Hippocampal formation (tissue), 2 donors: ENCODE data around the gene SERP2.

ENCODE experiments used
- DNase-seq, 2 donors: peaks; one replicate each; lab custom pipeline; 2025; lab: John Stamatoyannopoulos, UW

SERP2 gene

DNA sequence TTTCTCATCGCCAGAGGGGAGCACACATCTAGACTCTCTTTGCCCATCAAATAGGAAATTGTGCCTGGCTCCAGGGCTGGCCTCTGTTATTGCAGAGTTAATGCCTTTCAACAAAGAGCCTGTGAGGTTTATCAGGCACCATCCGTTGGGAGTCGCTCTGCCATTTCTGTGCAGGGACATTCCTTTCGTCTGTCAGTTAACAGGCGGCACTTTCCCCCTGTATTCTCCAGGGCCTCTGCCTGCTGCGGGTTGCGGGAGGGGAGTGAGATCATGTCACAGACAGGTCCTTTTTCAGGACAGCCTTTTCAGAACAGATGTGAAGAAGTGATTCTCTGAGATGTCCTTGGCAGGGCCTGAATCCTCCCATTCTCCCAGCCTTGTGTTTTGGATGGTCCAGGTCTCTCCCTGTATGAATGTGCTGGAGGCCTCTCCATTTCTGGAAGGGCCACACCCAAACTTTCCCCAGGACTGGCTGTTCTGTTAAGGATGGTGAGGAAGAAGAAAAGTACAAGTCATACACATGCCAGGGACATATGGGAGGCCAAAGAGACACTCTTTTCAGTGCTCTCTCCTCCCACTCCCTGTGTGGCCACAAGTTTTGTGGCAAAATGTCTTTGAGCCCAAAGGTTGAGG, 14.9 kb downstream of the SERP2 start:
- DNase-seq, result no peak

DNA sequence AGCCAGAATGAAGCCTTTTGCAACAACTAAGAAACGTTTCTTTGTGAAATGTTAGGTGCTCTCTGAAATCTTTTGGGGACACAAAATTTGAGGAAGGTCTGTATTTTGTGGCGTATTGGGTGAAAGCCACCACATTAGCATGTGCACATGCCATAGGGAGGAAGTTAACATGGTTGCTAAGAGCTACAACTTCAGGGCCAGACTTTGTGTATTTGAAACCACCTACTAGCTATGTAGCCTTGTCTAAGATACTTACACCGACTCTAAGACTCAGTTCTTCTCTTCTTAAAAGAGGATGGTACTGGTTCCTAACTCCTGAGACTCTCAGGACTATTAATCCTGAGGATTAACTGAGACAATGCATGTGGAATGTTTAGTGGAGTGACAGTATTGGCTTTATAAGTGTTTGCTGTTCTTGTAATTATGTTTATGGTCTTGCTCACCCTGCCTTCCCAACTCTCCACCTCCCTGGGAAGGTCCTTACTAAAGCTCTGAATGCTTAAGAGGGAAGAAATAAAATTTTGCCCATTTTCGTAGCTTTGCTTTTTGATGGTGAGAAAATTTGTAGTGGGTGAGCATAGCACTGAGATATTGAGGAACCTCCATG, 15.5 kb downstream of the SERP2 start:
- no peak for DNase-seq

DNA sequence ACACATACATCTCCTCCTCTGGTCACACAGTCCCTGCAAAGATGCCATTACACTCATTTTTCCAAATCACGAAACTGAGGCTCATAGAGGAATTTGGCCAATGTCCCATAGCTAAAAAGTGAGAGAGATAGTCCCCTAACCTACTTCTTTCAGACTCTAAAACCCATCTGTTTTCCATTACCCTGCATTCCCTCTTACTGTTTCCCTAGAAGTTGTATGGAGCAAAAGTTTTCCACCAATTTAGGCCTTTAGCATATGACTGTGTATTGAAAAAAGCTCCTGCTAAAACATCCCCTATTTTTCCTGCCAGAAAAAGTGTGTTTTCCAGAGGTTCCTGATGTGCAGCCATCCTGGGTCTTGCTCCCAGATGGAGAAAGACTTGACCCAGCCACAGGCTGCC, 16.3 kb downstream of the SERP2 start:
- DNase-seq, result no peak

DNA sequence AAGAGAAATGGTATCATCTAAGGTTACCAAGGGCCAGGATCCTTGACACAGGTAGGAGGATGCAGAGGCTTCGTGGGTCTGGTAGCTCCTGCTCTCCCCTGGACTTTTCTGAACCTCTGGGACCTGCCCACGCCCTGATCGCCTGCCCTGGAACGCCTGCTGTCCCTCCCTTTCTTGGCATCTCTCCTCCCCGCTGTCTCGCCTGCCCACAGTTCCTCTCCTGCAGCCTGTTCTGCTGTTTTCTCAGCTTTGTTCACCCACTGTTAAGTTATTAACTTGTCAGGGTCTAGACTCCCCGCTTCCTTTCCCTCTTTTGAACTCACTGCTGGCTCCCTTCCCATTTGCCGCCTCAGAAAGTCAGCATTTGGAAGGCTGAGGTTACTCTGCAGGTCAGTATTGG, 19.8 kb downstream of the SERP2 start:
- DNase-seq, result no peak

- DNase-seq, result no peak
Observed at GRCh38 chr13:44394658-44395057, 21.0 kb downstream of the SERP2 start.

DNA sequence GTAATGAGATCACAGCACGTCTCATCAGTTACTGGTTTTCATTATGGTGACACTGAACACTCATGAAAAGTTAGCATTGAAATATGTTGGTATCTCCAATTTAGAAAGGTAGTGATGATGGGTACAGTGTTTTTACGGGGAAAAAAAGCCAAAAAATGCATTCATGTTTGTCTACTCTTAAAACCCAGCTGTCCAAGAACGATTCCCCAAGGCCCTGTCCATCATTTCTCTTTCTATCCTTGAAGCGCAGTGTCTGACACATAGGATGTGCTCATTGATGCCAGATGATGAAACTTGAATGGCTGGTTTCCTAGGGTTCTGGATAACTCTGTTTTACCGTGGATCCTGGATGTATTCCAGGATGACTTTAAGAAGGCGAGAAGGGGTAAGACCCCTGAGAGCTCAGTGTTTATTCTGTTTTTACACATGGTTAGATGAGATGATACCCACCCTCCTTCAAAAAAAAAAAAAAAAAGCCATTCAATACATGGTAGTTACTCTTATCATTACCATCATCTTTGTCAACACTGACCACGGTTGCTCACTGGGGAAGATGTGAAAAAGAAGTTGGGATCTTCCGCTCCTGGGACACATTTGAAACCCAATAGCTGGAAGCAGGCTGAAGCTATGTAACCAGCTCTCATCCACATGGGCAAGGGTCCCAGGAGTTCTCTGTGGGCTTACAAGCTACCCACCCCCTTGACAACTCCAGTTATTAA, 22.5 kb downstream of the SERP2 start:
- no peak for DNase-seq

- no peak for DNase-seq
Observed at GRCh38 chr13:44396701-44397580, 23.3 kb downstream of the SERP2 start.

- DNase-seq, result no peak
Observed at GRCh38 chr13:44397766-44398223, 24.2 kb downstream of the SERP2 start.

GRCh38 chr13:44398606-44399005, 25.0 kb downstream of the SERP2 start:
- no peak for DNase-seq

GRCh38 chr13:44399074-44399473, 25.4 kb downstream of the SERP2 start:
- DNase-seq, result no peak

DNA sequence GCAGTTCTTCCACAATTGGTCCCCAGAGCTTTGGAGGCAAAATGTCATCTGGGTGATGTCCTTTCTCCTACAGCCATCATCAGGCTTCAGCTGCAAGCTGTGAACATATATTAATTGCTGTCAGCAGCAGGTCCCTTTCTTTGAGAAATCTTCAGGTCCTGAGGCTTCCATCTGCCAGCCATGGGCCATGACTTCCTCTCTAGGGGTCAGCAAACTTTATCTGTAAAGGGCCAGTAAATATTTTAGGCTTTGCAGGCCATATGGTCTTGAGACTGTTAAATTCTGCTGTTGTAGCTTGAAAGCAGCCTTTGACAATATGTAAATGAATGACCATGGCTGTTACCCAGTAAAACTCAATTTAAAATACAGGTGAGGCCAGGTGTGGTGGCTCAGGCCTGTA, 27.1 kb downstream of the SERP2 start:
- no peak for DNase-seq

DNA sequence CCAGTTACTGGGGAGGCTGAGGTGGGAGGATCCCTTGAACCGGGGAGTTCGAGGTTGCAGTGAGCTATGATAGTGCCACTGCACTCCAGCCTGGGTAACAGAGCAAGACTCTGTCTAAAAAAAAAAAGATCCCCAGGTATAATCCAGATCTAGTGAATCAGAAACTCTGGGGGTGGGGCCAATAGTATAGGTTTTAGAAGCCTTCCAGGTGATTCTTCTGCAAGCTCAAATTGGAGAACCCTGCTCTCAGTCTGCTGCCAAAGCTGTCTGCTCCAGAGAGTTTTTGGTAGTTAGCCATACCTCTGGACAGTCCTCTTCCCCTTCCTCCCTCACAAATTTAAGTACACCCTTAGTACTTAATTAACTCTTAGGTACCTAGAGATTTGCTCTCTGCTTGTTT, 28.0 kb downstream of the SERP2 start:
- DNase-seq, result no peak

- DNase-seq, result no peak
Observed at GRCh38 chr13:44402899-44403445, 29.3 kb downstream of the SERP2 start.

- DNase-seq, result no peak
Observed at GRCh38 chr13:44403461-44404056, 29.9 kb downstream of the SERP2 start.

DNA sequence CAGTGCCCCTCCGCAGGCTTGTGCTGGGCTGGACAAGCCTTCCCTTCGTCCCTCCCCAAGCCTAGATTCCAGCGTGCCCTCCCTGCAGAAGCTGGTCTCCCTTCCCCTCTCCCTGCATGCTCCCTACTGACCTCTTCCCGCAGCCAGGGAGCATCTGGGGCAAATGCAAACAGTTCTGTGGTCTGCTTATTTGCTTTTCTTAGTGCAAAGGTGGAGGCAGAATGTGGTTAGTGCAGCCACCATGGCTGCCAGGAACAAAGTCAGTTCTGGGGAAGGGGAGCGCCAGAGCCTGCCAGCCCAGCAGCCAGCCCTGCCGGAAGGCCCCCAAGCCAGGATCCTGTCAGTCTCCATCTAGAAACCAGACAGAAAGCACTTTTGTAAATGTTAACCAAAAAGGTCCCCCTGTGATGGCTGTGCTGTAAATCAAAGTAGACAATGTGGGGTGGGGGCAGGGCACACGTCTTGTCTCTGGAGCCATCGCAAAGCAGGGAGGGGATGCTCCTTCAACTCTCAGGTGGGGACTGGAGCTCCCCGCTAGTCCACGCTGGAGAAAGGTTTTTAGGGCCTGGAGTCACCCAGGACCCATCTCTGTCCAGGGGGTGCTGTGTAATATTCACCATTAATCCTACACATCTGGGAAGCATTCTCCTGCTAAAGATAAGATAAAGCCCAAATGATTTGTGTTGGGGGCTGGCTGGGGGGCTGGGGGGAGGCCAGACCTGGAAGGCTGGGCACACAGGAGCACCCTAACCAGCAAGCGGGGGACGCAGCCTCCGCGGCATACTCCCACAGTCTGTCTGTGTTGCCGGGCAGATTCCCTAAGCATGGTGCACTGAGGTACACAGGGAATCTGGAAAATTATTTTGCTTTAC, 30.9 kb downstream of the SERP2 start:
- DNase-seq, result no peak

DNA sequence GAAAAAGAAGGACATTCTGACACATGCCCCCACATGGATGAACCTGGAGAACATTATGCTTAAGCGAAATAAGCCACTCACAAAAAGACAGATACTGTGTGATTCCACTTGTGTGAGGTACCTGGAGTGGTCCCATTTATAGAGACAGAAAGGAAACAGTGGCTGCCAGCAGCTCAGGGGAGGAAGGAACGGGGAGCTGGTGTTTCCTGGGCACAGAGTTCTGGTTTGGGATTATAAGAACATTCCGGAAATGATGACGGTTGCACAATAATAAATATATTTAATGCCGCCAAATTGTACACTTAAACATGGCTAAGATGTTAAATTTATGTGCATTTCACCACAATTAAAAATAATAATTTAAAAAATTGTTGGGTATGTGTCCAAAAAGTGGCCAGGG, 33.0 kb downstream of the SERP2 start:
- no peak for DNase-seq

GRCh38 chr13:44407379-44407778, 33.8 kb downstream of the SERP2 start:
- DNase-seq, result no peak

DNA sequence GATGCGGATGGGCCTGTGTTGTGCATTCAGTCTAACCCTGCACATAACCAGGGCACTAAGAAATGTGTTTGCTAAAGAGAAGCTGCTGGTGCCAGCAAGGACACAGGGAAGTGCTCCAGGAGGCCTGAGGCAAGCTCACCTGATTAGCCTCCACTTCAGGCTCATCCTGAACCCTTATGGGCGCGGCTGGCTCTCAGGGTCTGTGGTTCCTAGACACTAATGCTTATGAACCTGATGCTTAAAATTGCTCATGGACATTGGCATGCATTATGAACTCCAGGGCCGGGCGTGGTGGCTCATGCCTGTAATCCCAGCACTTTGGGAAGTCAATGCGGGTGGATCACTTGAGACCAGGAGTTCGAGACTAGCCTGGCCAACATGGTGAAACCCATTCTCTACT, 34.3 kb downstream of the SERP2 start:
- no peak for DNase-seq

- DNase-seq, result no peak
Observed at GRCh38 chr13:44409595-44409994, 36.0 kb downstream of the SERP2 start.

- no peak for DNase-seq
Observed at GRCh38 chr13:44410328-44410859, 36.8 kb downstream of the SERP2 start.
